ENCODE measurements around the gene MRPL22.

- TF ChIP-seq, protein P1, sequence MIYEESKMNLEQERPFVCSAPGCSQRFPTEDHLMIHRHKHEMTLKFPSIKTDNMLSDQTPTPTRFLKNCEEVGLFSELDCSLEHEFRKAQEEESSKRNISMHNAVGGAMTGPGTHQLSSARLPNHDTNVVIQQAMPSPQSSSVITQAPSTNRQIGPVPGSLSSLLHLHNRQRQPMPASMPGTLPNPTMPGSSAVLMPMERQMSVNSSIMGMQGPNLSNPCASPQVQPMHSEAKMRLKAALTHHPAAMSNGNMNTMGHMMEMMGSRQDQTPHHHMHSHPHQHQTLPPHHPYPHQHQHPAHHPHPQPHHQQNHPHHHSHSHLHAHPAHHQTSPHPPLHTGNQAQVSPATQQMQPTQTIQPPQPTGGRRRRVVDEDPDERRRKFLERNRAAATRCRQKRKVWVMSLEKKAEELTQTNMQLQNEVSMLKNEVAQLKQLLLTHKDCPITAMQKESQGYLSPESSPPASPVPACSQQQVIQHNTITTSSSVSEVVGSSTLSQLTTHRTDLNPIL (CRISPR knock-in tag; IDR thresholded peaks at IDR 0.05; ENCODE audit: low read depth), result no peak
- TF ChIP-seq ZFP3 (CRISPR knock-in tag; IDR thresholded peaks at IDR 0.05) (no peak), GLIS3 (CRISPR knock-in tag; IDR thresholded peaks at IDR 0.05) (no peak), CSDC2 (CRISPR knock-in tag; IDR thresholded peaks at IDR 0.05) (no peak), TCF4 (CRISPR knock-in tag; IDR thresholded peaks at IDR 0.05; ENCODE audit: borderline replicate concordance) (peak; percentile 56; the same call in 1 of the 2 replicates), ARNTL (CRISPR knock-in tag; IDR thresholded peaks at IDR 0.05; ENCODE audit: borderline replicate concordance, low read depth) (no peak), RARB (CRISPR knock-in tag; IDR thresholded peaks at IDR 0.05) (no peak), ISL1 (CRISPR knock-in tag; IDR thresholded peaks at IDR 0.05) (no peak)
- TF ChIP-seq, protein P2, sequence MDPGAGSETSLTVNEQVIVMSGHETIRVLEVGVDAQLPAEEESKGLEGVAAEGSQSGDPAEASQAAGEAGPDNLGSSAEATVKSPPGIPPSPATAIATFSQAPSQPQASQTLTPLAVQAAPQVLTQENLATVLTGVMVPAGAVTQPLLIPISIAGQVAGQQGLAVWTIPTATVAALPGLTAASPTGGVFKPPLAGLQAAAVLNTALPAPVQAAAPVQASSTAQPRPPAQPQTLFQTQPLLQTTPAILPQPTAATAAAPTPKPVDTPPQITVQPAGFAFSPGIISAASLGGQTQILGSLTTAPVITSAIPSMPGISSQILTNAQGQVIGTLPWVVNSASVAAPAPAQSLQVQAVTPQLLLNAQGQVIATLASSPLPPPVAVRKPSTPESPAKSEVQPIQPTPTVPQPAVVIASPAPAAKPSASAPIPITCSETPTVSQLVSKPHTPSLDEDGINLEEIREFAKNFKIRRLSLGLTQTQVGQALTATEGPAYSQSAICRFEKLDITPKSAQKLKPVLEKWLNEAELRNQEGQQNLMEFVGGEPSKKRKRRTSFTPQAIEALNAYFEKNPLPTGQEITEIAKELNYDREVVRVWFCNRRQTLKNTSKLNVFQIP (CRISPR knock-in tag; IDR thresholded peaks at IDR 0.05; ENCODE audit: borderline replicate concordance, low read depth), result no peak
Observed at GRCh38 chr5:154901276-154901675, 39.6 kb upstream of the MRPL22 start.

All from SK-N-SH treated with all-trans-retinoic acid at 6 μM for 48 hours (cell line).